ENCODE results near the gene SLCO2A1.
A peak's percentile ranks its signal among the peaks of the same experiment; 100 is the strongest.

The SLCO2A1 gene

GRCh38 chr3:133944641-133945380 lies 84.9 kb downstream of the SLCO2A1 start:
- no peak for TF ChIP-seq CTCF (IDR thresholded peaks at IDR 0.05)
- DNase-seq (ENCODE audit: low spot score) = peak; percentile 66
- no peak overlapping the region for H3K4me3 ChIP-seq
- peak overlapping the region in 1 of 2 donors; percentile 69 for H3K27ac ChIP-seq

- peak overlapping the region in 1 of 2 donors; percentile 69 for H3K27ac ChIP-seq
These were observed 85.5 kb downstream of the SLCO2A1 start for GRCh38 chr3:133944181-133944580.

DNA sequence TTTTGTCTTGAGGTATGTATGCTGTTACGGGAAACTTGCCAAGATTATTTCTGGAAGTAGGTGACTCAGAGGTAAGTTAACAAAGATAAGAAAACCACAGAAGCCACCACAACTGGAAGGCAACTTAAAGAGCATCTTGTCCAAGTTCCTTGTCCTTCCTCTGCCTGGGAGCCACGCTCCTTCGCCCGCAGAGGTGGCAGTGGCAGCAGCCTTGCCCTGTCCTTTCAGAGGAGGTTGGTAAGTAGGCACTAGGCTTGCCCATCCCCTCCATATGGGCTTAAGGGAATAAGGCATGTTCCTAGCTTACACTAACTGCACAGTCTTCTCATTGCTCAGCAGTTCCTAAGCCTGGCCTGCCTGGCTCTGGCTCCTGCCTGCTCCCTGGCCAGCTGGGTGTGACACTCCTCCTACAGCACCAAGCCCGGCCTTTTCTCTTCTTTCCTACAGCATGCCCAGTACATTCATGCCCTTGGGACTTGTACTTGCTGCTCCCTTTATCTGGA lies 86.0 kb downstream of the SLCO2A1 start:
- Histone ChIP-seq H3K27ac (peak overlapping the region in 1 of 2 donors; percentile 69), H3K4me3 (no peak overlapping the region)
- peak; percentile 59 for DNase-seq (ENCODE audit: low spot score)
- no peak for TF ChIP-seq CTCF (IDR thresholded peaks at IDR 0.05)

More at GRCh38 chr3:133944181-133944580, 85.5 kb downstream of the SLCO2A1 start:
- no peak overlapping the region for H3K4me3 ChIP-seq
- peak; percentile 61 for DNase-seq (ENCODE audit: low spot score)
- TF ChIP-seq CTCF (IDR thresholded peaks at IDR 0.05) = no peak

DNA sequence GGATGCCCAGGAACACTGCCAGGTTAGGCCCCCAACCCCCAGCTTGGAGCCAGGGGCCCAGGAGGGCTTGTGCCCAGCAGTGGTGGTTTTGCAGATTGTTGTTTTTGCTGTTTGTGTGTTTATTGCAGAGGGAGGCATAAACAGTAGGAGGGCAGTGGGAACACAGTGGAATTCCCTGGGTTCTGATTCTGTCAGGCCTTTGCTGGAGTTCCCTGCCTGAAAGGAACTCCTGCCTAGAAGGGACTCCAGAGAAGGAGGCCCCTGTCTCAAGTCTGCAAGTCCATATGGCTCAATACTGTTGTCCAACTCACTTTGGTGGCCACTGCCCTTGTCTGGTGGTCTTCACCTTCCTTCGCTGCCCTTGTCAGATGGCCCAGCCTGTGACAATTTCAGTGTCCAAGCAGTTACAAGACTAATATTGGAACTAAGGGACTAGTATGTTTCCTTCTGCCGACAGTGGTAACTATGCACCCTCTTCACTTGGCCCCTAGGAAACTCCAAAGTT lies 86.6 kb downstream of the SLCO2A1 start:
- TF ChIP-seq CTCF (IDR thresholded peaks at IDR 0.05) = no peak
- Histone ChIP-seq H3K27ac (peak overlapping the region; percentile 22), H3K4me3 (no peak overlapping the region)
- DNase-seq (ENCODE audit: low spot score) = no peak

DNA sequence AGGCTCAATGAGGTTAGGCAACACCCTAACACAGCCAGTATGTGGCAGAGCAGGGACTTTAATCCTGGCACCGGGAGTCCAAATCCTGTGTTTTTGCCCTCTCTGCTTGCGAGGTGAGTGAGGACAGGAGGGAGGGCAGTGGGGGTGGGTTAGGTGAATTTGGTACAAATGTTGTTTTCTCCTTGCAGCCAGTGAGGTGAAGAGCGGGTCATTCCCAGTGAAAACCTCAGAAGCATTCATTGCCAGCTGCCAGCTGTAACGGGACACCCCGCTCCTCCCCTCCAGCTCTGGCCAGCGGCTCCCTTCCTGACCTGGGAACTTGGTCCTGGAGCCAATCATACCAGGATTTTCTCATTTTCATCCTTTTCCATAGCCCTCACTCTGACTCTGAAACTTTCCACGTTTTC lies 88.3 kb downstream of the SLCO2A1 start:
- DNase-seq (ENCODE audit: low spot score) = peak; percentile 61
- Histone ChIP-seq H3K27ac (no peak overlapping the region), H3K4me3 (no peak overlapping the region)
- TF ChIP-seq CTCF (IDR thresholded peaks at IDR 0.05) = no peak

- Histone ChIP-seq H3K27ac (no peak overlapping the region), H3K4me3 (no peak overlapping the region)
- peak; percentile 41 for DNase-seq (ENCODE audit: low spot score)
- TF ChIP-seq CTCF (IDR thresholded peaks at IDR 0.05) = no peak
These were observed 89.2 kb downstream of the SLCO2A1 start for GRCh38 chr3:133940536-133940935.

DNA sequence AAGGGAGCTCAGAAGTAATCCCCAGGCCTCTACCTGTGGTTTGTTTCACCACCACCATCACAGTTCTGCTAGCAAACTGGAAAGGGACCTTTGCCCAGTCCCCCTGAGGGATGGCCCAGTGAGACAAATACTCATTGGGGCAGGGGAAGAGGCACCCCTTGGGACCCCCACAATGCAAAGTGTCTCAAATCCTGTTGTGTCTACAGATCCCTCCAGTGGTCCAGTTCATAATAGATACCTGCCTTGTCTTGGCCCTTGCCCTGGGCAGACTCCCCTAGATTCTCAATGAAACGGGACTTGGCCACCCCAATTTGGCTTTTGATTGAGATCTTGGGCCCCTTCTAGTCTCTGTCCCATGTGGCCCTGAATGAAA lies 90.3 kb downstream of the SLCO2A1 start:
- Histone ChIP-seq H3K4me3 (no peak overlapping the region), H3K27ac (no peak overlapping the region)
- TF ChIP-seq CTCF (IDR thresholded peaks at IDR 0.05) = no peak
- peak; percentile 63 for DNase-seq (ENCODE audit: low spot score)
